Muscle of leg (tissue), 11 donors: ENCODE results near the gene ARPC1A. TPM values are rescaled to one million over a fixed set of nuclear protein-coding genes. Genes with fewer than 3 reads are reported as not detected.
"Not testable (repeated sequence)": the region's sequence is repeated elsewhere in the genome, so short reads cannot be mapped to it uniquely, and the experiment has no call there.

ENCODE experiments used
- DNase-seq: peaks from one replicate; pipeline ENCODE4 v3.0.0; 2013
- H3K27ac ChIP-seq: one replicate; pipeline ENCODE4 v1.5.1; 2013; ENCODE audit warnings: mild to moderate bottlenecking, low read length, control low read depth
- H3K27me3 ChIP-seq: one replicate; pipeline ENCODE4 v1.6.1; 2013; ENCODE audit warnings: low read length; ENCODE audit not compliant: control insufficient read depth, insufficient read depth
- H3K36me3 ChIP-seq: one replicate; pipeline ENCODE4 v1.6.1; 2013; ENCODE audit warnings: low read length; ENCODE audit not compliant: control insufficient read depth, insufficient read depth
- H3K4me1 ChIP-seq: one replicate; pipeline ENCODE4 v1.6.1; 2013; ENCODE audit warnings: low read length; ENCODE audit not compliant: control insufficient read depth, insufficient read depth
- H3K4me3 ChIP-seq: one replicate; pipeline ENCODE4 v1.5.1; 2013; ENCODE audit warnings: low read length, control low read depth
- H3K9me3 ChIP-seq: replicated peaks from 2 replicates; pipeline ENCODE4 v1.6.1; 2013; ENCODE audit warnings: low read depth, low read length; ENCODE audit not compliant: control insufficient read depth
- WGBS: methylation state at CpG from one replicate; pipeline ENCODE4 v1.1.5; 2013; ENCODE audit warnings: missing lambda C conversion rate; ENCODE audit not compliant: insufficient coverage; 5-methylcytosine and 5-hydroxymethylcytosine counted together
- polyA plus RNA-seq, 8 donors: library from polyadenylated mRNA; unstranded; fragments of 120-200 nt; gene quantifications; one replicate each; pipeline versions ENCODE4 v1.2.1 to v1.2.3, GENCODE V29; 2013; ENCODE audit warnings: inconsistent platforms in 1 of 8, low replicate concordance in 1 of 8; ENCODE audit not compliant: insufficient read length in 8 of 8, insufficient read depth in 1 of 8
- total RNA-seq: library from RNA; stranded (reverse); fragments of 120-200 nt; gene quantifications from one replicate; pipeline ENCODE4 v1.2.4, GENCODE V29; 2013

ARPC1A gene
- total and polyA plus RNA-seq, 9 donors: 54.6 to 90.3 (median 66.5) TPM

DNA sequence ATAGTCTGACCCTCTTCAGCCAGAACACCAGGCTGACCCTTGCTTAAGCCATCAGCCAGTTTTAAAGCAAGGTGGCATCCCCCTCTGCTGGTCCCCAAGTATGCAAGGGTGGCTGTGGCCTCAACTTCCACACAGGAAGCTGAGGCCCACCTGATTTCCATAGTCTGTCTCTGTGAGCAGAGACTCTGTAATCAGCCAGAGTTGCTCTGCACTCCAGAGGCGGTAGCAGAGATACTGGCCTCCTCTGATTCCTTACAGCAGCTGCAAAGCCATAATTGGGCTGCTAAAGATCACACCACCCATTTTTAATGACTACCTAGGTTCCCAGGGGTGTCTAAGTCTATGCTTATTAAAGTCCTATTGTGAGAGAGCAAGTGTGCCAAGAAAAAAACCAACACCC, 80.9 kb downstream of the ARPC1A start:
- Histone ChIP-seq H3K4me1 (peaks cover 23% of the 10 kb centered on the region), H3K4me3 (no peak overlapping the region), H3K9me3 (no peaks in the 10 kb centered on the region), H3K27ac (no peak overlapping the region), H3K27me3 (no peaks in the 10 kb centered on the region), H3K36me3 (peaks cover 38% of the 10 kb centered on the region)
- DNase-seq: no peak
- WGBS: no CpG with 5 or more reads among the region's 1 CpG

DNA sequence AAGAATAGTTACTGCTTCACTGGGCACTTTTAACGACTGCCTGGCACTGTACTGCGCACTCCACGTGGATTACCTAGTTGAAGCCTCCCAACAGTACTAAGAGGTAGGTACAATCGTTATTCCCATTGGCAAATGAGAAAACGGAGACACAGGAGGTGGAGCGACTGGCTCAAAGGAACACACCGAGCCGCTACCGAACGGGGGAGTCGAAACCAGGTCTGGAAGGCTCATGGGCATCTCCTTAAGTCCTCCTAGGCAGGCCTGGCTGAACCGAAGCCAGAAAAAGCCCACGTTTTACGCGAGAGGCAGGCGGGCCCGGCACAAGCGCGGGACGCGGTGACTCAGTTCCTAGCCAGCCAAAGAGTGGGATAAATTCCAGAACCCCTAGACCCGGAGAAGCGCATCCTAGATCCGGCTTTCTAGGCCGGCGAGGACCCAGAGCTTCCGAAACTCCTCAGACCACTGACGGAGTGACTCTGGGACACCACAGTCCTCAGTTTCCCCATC, 82.2 kb downstream of the ARPC1A start:
- H3K27ac ChIP-seq: peak overlapping the region; percentile 97
- H3K9me3 ChIP-seq: no peaks in the 10 kb centered on the region
- peaks cover 23% of the 10 kb centered on the region for H3K4me1 ChIP-seq
- no peaks in the 10 kb centered on the region for H3K27me3 ChIP-seq
- 0% methylated on average over 28 of the region's 28 CpGs for WGBS
- H3K36me3 ChIP-seq: peaks cover 36% of the 10 kb centered on the region
- DNase-seq: peak; percentile 72
- peak overlapping the region; percentile 86 for H3K4me3 ChIP-seq

DNA sequence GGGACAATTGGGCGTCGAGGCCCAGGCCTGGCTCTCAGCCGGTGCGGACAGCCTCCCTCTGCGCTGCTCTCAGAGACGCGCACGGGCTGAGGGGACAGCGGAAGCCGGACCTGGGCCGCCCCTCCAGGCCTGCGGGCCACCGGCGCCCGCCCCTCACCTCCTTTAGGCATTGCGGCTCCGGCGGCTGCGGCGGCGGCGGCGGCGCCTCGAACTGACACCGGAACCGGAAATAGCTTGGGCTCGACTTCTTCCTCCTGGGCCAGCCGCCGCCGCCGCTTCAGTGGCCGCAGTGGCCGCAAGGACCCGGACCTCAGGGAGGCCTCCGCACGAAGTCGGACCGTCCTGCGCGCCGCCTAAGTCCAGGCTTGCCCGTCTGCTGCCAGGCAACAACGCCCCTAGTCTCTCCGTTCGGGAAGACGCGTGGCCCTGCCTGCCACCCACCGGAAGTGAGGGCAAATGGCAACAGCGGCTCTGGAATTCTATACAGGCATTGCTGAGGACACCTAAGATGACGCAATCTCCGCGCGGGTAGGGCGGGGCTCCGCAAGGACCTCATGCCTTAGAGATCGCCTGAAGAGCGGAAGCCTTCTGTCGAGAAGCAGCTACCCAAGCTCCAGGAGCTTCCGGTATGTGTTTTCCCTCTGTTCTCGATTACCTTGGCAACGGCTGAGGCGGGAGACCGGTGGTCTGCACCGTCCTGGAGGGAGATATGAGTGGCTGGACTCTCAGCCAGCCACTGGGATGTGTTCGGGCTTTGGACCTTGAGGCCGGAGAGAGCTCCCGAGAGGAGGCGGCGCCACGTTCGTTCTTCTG, 82.9 kb downstream of the ARPC1A start, which contains the start of the genes BUD31 and PDAP1:
Gene BUD31 (plus strand): TSS at position 591 of the 813 bp plus-strand sequence. CDS start 2,124 bp downstream, outside the sequence.
Gene PDAP1 (minus strand): TSS at position 219 of the 813 bp plus-strand sequence. CDS start 49 bp downstream, at position 170.
- Histone ChIP-seq H3K27me3 (no peaks in the 10 kb centered on the region), H3K4me1 (peaks cover 23% of the 10 kb centered on the region), H3K4me3 (peak within 1 kb of the TSS; percentile 86), H3K9me3 (no peaks in the 10 kb centered on the region), H3K36me3 (peaks cover 36% of the 10 kb centered on the region), H3K27ac (peak within 1 kb of the TSS; percentile 97)
- WGBS: 0% methylated on average over 72 of the region's 72 CpGs
- peak; percentile 98 for DNase-seq

DNA sequence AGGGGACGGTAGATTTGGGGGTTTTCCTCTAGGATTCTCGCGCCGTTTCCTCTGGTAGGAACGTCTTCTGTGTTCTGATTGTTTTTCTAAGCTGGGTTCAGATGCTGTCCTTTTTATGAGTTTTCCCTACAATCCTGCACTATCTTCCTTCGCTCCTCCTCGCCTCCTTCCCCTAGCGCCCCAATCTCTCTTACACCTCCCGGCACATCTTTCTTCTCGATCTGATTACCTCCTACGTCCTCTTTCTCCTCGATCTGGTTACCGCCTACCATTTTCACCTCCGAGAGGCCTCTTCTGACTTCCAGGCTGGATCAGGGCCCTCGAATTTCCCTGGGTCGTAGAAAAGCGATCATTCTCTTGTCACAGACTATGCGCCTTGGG, 83.5 kb downstream of the ARPC1A start:
- Histone ChIP-seq H3K4me3 (peak overlapping the region; percentile 86), H3K27ac (peak overlapping the region; percentile 97), H3K9me3 (no peaks in the 10 kb centered on the region), H3K27me3 (no peaks in the 10 kb centered on the region), H3K36me3 (peaks cover 32% of the 10 kb centered on the region), H3K4me1 (peaks cover 23% of the 10 kb centered on the region)
- WGBS: 0% methylated on average over 14 of the region's 18 CpGs
- DNase-seq: no peak

DNA sequence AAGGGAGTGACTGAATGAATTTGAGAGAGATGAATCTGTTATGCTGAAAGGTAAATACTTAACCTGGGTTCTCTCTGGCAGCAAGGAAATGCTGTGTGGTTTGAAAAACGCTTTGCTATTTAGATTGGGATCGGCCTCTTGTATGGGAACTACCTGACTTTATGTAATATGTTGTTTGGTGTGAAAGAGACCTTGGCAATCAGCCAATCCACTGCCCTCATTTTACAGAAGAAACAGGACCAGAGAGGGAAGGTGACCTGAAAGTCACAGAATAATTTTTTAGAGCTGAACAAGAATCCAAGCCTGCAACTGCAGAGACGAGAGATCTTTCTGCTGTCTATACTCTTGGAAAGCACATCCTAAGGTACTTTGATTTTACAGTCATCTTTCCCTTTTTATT, 84.1 kb downstream of the ARPC1A start:
- Histone ChIP-seq H3K27me3 (no peaks in the 10 kb centered on the region), H3K9me3 (no peaks in the 10 kb centered on the region), H3K36me3 (peaks cover 32% of the 10 kb centered on the region), H3K4me3 (peak overlapping the region; percentile 86), H3K4me1 (peaks cover 21% of the 10 kb centered on the region), H3K27ac (peak overlapping the region; percentile 97)
- no peak for DNase-seq
- WGBS: no CpG with 5 or more reads among the region's 3 CpGs

DNA sequence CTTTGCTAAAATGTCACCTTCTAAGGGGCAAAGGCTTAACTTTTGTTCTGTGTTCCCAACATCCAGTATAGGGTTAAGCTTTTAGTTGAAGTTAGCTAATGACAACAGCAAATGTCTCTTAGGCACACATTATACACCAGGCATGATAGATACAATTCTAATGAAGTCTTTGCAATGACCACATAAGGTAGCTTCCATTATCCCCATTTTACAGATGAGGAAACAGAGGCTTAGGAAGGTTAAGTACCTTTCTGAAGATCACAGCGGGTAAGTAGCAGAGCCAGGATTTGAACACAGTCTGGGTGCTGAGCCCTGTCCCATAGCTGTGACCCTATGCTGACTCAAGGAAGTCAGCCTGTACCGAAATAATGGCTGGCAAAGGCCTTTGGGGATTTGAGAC, 84.9 kb downstream of the ARPC1A start:
- peaks cover 34% of the 10 kb centered on the region for H3K36me3 ChIP-seq
- no peaks in the 10 kb centered on the region for H3K9me3 ChIP-seq
- WGBS: 100% methylated on average over 1 of the region's 2 CpGs
- H3K27me3 ChIP-seq: no peaks in the 10 kb centered on the region
- no peak for DNase-seq
- H3K4me3 ChIP-seq: no peak overlapping the region
- H3K4me1 ChIP-seq: peaks cover 21% of the 10 kb centered on the region
- H3K27ac ChIP-seq: no peak overlapping the region

DNA sequence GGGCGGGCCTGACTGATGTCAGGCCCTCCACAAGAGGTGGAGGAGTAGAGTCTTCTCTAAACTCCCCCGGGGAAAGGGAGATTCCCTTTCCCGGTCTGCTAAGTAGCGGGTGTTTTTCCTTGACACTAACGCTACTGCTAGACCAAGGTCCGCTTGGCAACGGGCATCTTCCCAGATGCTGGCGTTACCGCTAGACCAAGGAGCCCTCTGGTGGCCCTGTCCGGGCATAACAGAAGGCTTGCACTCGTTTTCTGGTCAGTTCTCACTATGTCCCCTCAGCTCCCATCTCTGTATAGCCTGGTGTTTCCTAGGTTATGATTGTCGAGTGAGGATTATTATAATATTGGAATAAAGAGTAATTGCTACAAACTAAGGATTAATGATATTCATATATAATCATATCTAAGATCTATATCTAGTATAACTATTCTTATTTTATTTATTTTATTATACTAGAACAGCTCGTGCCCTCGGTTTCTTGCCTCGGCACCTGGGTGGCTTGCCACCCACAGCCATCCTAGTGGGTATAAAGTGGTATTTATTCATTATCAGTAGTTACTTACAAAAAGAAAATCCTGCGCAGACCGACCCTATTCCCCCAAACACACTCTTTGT, 89.9 kb downstream of the ARPC1A start:
- peak; percentile 47 for DNase-seq
- H3K27me3 ChIP-seq, H3K9me3 ChIP-seq, H3K27ac ChIP-seq, H3K4me1 ChIP-seq, H3K4me3 ChIP-seq: not testable (repeated sequence)
- H3K36me3 ChIP-seq: peaks cover 81% of the 10 kb centered on the region
- 38% methylated on average over 6 of the region's 17 CpGs for WGBS

Other genes with a start within 250 kb of the ARPC1A start
- gene SMURF1, start 181.8 kb upstream of the ARPC1A start, total RNA-seq: 8.4 TPM
- 10 to 100 TPM in 1 of 8 donors, 1 to 10 TPM in 7; 7.3 to 11.2 (median 8.5) TPM for gene SMURF1, start 181.8 kb upstream of the ARPC1A start, polyA plus RNA-seq
- not detected for gene KPNA7, start 117.8 kb upstream of the ARPC1A start, total RNA-seq
- not detected for gene KPNA7, start 117.8 kb upstream of the ARPC1A start, polyA plus RNA-seq
- gene MYH16, start 53.1 kb upstream of the ARPC1A start, total RNA-seq: not detected
- under 1 TPM; 0.11 to 0.56 (median 0.22) TPM for gene MYH16, start 53.1 kb upstream of the ARPC1A start, polyA plus RNA-seq
- gene ARPC1B, start 48.8 kb downstream of the ARPC1A start, total RNA-seq: 51.3 TPM
- 10 to 100 TPM; 39.6 to 66.7 (median 50.2) TPM for gene ARPC1B, start 48.8 kb downstream of the ARPC1A start, polyA plus RNA-seq
- gene PDAP1, start 82.7 kb downstream of the ARPC1A start, total RNA-seq: 64.8 TPM
- 100 to 1,000 TPM; 119 to 155 (median 138) TPM for gene PDAP1, start 82.7 kb downstream of the ARPC1A start, polyA plus RNA-seq
- gene BUD31, start 83.1 kb downstream of the ARPC1A start, total RNA-seq: 72.8 TPM
- gene BUD31, start 83.1 kb downstream of the ARPC1A start, polyA plus RNA-seq: 10 to 100 TPM; 74.5 to 88.5 (median 79.7) TPM
- gene PTCD1, start 112.9 kb downstream of the ARPC1A start, total RNA-seq: 4.3 TPM
- gene PTCD1, start 112.9 kb downstream of the ARPC1A start, polyA plus RNA-seq: 1 to 10 TPM; 2.9 to 6.0 (median 4.2) TPM
- gene CPSF4, start 113.0 kb downstream of the ARPC1A start, total RNA-seq: 31.8 TPM
- 10 to 100 TPM; 29.2 to 48.3 (median 35.8) TPM for gene CPSF4, start 113.0 kb downstream of the ARPC1A start, polyA plus RNA-seq
- gene ATP5MF, start 140.3 kb downstream of the ARPC1A start, total RNA-seq: 498 TPM
- gene ATP5MF, start 140.3 kb downstream of the ARPC1A start, polyA plus RNA-seq: 100 to 1,000 TPM; 336 to 432 (median 388) TPM
- 22.0 TPM for gene ZNF789, start 147.0 kb downstream of the ARPC1A start, total RNA-seq
- 10 to 100 TPM; 14.8 to 53.8 (median 23.2) TPM for gene ZNF789, start 147.0 kb downstream of the ARPC1A start, polyA plus RNA-seq
- gene ZNF394, start 174.4 kb downstream of the ARPC1A start, total RNA-seq: 19.9 TPM
- 10 to 100 TPM in 4 of 8 donors, 1 to 10 TPM in 4; 7.9 to 11.2 (median 9.9) TPM for gene ZNF394, start 174.4 kb downstream of the ARPC1A start, polyA plus RNA-seq
- gene ZKSCAN5, start 178.8 kb downstream of the ARPC1A start, total RNA-seq: 10.7 TPM
- gene ZKSCAN5, start 178.8 kb downstream of the ARPC1A start, polyA plus RNA-seq: 10 to 100 TPM in 2 of 8 donors, 1 to 10 TPM in 6; 7.1 to 11.5 (median 9.5) TPM
- gene FAM200A, start 226.2 kb downstream of the ARPC1A start, total RNA-seq: 8.3 TPM
- gene FAM200A, start 226.2 kb downstream of the ARPC1A start, polyA plus RNA-seq: 10 to 100 TPM in 1 of 8 donors, 1 to 10 TPM in 7; 8.0 to 10.1 (median 8.9) TPM
- gene ZNF655, start 232.7 kb downstream of the ARPC1A start, total RNA-seq: 46.2 TPM
- 10 to 100 TPM; 32.3 to 51.9 (median 38.3) TPM for gene ZNF655, start 232.7 kb downstream of the ARPC1A start, polyA plus RNA-seq